CD4-positive, alpha-beta T cell treated with Interleukin-12 subunit alpha and Interleukin-12 subunit beta, for 1 hour (primary cell): Measurements from ENCODE around the gene PSMB2.
A peak's percentile ranks its signal among the peaks of the same experiment; 100 is the strongest.

ENCODE experiments used
- DNase-seq: peaks from one replicate; pipeline ENCODE4 v3.0.0-alpha.2; 2020

The PSMB2 gene

DNA sequence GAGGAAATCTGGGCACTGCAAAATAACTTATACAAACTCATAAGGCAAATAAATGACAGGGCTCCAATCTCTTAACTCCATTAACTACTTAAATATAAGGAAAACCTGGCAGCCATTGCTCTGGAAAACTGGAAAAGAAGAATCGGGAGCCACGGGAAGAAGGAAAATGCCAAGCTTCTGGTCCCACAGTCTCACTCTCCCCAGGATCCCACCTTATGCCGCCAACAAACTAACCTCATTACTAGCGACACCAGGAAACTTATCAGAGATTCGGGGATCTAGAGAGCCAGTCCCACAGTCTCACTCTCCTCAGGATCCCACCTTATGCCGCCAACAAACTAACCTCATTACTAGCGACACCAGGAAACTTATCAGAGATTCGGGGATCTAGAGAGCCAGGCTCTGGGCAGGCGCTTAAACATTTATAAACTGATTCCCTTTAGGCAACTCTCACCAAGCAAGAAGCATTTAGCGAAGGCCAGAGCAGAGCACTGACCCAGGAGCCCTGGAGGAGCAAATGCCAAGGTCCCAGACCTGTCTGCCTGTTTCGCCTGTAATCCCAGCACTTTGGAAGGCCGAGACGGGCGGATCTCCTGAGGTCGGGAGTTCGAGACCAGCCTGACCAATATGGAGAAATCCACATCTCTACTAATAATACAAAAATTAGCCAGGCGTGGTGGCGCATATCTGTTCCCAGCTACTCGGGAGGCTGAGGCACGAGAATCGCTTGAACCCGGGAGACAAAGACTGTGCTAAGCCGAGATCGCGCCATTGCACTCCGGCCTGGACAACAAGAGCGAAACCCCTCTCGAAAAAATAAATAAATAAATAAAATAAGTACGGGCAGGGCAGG is 720 bp downstream of the PSMB2 start:
- DNase-seq: no peak

DNA sequence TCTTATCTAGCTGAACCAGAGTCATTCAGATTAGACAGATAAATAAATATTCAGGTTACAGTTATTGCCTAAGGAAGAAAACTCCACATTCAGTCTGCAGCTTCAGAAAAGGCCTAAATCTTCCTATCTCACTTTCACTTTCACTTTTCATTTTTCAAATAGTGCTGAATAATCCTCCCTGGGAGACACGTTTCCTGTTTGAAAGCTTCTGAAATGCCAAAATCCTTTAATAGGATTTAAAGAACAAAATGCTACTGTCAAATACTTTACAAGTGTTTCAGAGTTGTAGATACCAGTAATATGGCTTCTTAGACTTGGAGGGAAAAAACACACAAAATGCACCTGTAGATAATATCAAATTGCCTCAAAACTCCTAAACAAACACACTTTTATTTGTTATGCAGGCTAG is 3.9 kb downstream of the PSMB2 start:
- peak; percentile 43 for DNase-seq

DNA sequence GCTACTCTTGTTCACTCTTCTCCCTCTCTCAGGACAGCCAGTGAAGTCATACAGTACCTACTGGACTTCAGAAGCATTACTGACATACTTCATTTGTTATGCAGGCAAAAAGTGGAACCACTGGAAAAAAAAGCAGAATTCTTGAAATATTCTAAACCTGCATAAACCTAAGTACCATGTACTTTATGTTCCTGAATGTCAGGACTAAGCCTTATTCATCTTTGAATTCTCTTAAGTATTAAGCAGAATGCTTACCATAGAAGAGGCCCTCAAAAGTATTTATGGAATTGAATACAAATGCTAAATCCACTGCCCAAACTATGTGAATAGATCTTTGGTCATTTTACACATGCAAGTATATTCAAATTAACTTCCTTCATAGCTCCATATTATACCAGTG is 7.8 kb downstream of the PSMB2 start:
- no peak for DNase-seq

- no peak for DNase-seq
These were observed 9.9 kb downstream of the PSMB2 start for GRCh38 chr1:35631396-35631795.

DNA sequence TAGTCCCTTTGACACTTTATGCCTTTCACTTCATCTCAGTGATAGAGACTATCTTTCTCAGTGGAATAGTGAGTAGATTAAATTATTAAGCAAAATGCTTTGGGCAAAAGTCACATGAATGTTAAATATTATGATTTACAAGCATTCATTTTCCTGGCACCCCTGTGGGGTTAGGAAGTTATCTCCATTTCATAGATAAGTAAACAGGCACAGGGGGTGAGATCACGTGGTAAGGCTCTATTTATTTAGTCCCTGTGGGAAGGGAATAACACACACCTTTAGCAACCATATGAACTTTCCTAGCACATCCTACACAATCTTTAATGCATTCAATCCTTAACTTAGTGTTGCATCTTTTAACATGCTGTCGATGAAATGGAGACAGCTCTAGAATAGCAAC is 12.3 kb downstream of the PSMB2 start:
- DNase-seq: no peak

GRCh38 chr1:35623832-35624231 is 17.5 kb downstream of the PSMB2 start:
- DNase-seq: no peak

DNA sequence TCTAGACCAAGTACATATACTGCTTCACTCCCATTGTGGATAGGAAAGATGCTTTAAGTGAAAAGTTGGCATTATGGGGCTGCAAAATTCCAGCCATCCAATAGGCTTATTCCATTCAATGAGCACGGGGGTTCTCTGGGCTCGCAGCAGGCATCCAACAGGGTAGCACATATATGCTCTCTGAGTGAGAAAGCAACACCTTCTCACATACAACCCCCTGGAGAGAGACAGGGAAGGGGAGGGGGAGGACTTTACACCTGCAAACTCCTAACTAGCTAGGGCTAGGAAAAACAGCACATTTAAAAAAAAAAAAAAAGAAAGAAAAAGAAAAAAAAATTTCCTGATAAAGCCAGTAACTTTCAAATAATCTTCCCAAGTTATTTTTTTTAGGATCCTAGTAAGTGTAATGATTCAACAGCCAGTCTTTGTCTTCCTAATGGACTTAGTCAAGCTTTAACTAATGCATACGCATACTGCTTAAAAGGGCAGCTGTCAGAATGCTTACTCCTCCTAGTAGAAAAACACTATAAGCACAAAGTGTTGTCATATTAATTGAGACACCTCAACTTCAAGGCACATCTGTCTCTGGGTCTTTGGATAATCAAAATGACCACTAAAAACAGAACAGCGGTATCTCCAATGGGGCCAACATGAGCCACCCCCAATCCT is 18.7 kb downstream of the PSMB2 start:
- no peak for DNase-seq

- no peak for DNase-seq
These were observed 21.8 kb downstream of the PSMB2 start for GRCh38 chr1:35619237-35620121.

- DNase-seq: no peak
These were observed 25.9 kb downstream of the PSMB2 start for GRCh38 chr1:35615440-35615839.

DNA sequence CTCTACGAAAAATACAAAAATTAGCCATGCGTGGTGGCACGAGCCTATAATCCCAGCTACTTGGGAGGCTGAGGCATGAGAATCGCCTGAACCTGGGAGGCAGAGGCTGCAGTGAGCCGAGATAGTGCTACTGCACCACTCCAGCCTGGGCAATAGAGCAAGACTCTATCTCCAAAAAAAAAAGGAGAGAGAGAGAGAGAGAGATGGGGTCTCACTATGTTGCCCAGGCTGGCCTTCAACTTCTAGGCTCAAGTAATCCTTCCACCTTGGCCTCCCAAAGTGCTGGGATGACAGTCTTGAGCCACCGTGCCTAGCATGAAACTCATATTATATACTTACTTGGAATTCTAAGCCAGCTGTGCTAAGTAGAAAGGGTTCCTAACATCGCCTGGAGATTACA is 29.7 kb downstream of the PSMB2 start:
- no peak for DNase-seq

DNA sequence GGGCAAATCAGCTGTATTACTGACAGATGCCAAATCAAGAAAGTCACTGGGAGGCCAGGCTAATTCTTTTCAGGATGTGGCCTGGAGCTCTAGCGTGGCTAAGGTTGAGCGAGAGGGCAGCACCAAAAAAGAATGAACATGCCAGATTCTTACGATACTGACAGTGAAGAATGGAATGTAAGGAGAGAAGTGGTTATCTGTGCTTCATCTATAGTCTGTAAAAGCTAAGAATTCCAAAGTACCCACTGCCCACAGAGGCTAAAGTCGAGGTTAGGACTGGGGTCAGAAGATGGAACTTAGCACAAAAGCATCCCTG is 35.5 kb downstream of the PSMB2 start:
- no peak for DNase-seq

- DNase-seq: no peak
These were observed 36.1 kb downstream of the PSMB2 start for GRCh38 chr1:35605071-35605866.

GRCh38 chr1:35603941-35604340 is 37.4 kb downstream of the PSMB2 start:
- no peak for DNase-seq

- DNase-seq: no peak
These were observed 37.9 kb downstream of the PSMB2 start for GRCh38 chr1:35603468-35603867.

- no peak for DNase-seq
These were observed 40.7 kb downstream of the PSMB2 start for GRCh38 chr1:35600593-35600992.

- DNase-seq: no peak
These were observed 41.9 kb downstream of the PSMB2 start for GRCh38 chr1:35599411-35599810.

GRCh38 chr1:35598895-35599294 is 42.4 kb downstream of the PSMB2 start:
- DNase-seq: no peak

DNA sequence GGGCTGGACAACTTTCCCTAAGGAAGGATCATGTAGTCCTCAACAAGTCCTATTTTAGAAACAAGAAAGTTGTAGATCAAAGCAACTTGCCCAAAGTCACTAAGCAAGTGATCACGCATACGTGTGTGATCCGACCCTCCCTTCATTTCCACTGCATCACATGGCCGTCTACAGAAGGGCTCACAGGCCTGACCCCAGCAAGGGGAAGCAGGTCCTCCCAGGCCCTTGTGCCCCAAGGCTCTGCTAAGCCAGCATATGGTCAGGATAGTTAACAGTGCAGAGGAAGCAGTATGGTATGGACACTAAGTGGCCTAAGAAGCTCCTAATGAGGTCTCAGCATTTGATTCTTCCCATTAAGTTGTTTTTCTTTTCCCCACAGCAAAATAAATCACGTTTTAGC is 43.5 kb downstream of the PSMB2 start:
- no peak for DNase-seq

GRCh38 chr1:35595684-35596083 is 45.6 kb downstream of the PSMB2 start:
- DNase-seq: no peak

- DNase-seq: no peak
These were observed 47.1 kb downstream of the PSMB2 start for GRCh38 chr1:35594005-35594760.

DNA sequence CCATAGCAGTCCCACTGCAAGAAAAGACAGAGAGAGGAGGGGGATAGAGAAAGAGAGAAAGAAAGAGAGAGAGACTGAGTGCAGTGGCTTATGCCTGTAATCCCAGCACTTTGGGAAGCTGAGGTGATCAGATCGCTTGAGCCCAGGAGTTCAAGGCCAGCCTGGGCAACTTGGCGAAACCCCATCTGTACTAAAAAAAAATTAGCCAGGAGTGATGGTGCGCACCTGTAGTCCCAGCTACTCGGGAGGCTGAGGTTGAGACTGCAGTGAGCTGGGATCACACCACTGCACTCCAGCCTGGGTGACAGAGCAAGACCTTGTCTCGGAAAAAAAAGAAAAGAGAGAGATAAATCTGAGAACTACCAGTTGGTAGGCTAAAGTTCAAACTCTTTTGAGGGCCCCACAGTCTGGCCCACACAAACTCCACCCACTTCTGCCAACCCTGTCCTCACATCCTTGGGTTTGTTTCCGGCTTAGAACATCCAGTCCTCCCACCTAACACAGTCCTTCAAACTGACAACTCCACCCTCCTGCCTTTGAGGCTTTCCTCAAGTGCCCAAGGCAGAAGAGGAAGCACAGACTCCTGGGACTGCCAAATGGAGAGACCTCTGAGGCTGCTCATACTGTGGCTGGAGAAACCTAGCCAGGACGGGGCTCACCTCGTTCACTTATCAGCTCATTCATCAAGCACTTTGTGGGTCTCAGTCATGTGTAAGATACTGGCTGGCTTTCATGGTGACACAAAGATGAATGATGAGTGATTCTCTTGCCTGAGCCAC is 48.1 kb downstream of the PSMB2 start:
- no peak for DNase-seq
